ENCODE measurements around the gene MC3R.

Gene MC3R

DNA sequence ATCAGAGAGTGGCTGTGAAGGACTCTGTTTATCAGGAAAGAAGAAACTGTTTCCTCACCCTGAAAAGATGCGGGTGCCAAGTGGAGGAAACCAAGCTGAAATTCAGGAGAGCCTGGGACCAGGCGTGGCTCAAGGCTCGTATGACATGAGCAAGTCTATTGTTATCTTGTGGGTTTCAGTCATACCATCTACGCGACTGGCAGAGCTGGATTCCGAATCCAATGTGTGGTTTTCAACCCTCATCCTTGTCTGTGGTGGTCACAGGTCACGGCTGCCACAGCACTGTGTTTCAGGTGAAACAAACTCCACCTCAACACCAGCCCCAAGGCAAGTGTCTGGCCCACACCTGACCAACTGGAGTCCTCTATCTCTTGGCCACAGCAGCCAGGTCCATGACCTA, 9.1 kb downstream of the MC3R start:
- DNase-seq: no peak

DNA sequence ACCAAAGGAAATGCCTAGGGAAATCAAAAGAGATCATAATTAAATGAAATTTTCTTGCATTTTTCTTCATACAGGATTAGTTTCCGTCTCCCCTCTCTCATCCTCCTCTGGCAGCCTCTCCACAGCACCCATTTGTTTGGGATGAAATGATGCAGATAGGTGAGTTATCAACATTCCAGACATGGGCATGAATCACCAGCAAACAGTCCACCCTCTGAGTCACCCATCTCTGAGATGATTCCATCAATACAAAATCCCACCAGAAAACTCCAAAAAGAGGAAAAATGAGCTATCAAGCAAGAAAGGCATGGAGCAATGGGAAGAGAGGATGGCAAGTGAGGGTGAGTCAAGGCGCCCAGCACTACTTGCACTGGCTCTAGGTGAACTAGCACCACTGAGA, 11.4 kb downstream of the MC3R start:
- no peak for DNase-seq

DNA sequence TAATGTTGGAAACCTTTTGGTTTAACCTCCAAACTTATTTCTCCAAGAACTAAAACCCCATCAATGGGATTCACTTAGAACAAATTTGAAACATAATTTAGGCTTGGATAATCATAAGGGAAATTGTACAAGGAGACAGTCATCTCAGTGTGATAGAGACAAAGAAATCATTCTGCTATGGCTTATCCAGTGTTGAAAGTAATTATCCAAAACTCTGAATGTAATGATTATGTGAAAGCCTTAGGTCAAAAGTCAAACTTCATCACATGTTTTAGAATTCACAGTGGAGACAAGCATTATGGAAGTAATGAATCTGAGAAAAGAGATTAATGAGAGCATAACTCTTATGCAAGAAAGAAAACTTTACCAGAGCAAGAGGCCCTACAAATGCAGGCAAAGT, 20.0 kb downstream of the MC3R start:
- DNase-seq: no peak

DNA sequence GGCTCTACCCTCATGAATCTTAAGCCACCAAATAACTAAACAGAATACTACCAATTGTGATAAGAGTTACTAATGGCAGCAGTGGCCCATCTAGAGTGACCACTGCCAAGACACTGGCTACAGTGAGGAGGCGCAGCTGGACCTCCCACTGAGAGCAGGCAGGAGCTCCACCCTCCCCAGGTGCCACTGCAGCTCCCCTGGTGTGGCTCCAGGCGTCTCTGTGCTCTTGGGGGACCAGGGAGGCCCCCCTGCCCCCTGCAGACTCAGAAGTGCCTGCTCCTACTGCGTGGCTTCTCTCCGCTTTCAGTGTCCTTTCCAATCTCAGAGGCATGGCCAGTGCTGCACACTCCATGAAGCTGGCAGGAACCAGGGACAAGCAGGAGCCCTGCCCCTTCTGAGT, 23.4 kb downstream of the MC3R start:
- no peak for DNase-seq

GRCh38 chr20:56273491-56273890, 25.0 kb downstream of the MC3R start:
- DNase-seq: no peak

DNA sequence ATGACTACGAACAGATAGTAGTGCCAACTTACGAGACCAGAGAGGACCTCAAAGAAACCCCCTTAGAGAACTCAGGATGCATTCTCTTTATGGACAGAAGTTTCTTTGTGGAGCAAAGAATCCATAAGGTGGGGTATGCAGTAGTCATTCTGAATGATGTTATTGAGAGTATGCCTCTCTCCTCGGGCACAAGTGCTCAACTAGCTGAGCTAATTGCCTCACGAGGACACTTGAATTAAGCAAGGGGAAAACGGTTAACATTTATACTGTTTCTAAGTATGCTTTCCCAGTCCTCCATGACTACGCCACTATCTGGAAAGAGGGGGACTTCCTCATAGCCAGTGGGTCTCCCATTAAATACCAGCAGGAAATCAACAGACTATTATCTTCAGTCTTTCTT, 25.6 kb downstream of the MC3R start:
- DNase-seq: no peak

DNA sequence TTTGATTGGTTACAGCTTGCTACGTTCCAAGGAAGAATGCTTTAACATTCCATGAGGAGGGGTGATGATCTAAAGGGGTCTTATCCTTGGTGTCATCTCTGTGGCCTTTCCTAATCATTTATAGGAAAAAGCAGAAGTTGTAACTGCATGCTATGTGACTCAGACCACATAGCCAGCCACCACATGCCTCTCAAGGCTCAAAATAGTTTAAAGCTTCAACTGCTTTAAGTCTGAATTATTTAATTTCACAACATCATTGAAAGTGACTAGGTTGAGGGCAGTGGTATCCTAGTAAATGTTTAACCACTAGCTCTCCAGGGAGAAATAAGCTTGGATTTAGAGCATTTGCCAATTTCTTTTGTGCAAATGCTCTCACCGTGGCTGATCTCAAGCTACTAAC, 29.7 kb downstream of the MC3R start:
- no peak for DNase-seq

DNA sequence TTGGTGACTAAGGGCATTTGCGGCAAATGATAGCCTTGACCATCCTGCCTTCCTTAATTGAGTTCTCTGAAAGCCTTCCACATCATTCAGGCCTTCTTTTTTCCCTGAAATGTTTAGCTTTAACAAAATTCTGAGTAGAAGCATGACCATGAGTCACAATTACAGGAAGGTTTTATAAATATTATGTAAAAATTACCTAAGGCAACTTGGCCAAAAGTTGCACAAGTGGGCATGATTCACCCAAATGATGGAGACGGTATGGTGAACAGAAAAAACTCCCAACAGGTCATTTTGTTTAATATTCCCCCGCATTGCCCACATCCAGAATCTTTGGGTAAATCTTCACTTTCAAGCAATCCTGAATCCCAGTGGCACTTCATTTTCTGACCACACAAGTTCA, 37.0 kb downstream of the MC3R start:
- no peak for DNase-seq

GRCh38 chr20:56289652-56290051, 41.1 kb downstream of the MC3R start:
- DNase-seq: no peak

- DNase-seq: no peak
Measured at GRCh38 chr20:56299362-56299761, 50.8 kb downstream of the MC3R start.

All from CD4-positive, alpha-beta T cell treated with Interleukin-4 for 4 hours (primary cell).